Pancreas (tissue), 10 donors: ENCODE measurements around the gene GRAMD4. TPM values are rescaled to one million over a fixed set of nuclear protein-coding genes. Genes with fewer than 3 reads are reported as not detected.

Source experiments
- ATAC-seq, 4 donors: fragments of 200-7000 bp; cut with Tn5 transposase; one replicate each; pipeline versions ENCODE4 v1.8.0 to v1.9.1; 2020; ENCODE audit warnings: mild to moderate bottlenecking in 4 of 4, moderate library complexity in 4 of 4
- DNase-seq, 6 donors: peaks; one replicate each; pipeline ENCODE4 v3.0.0-alpha.2; 2020
- FAIRE-seq: peaks from 2 replicates; lab custom pipeline; 2012; peaks lifted over from hg19 to GRCh38; lab: Jason Lieb, UNC
- H3K27ac ChIP-seq, 4 donors: fragments of 200-600 bp; sonication (generic); 1 replicate in 3 of 4; 2 replicates in 1 of 4; pipeline versions ENCODE4 v1.5.0 to v1.8.0; 2020
- H3K27me3 ChIP-seq, 4 donors: fragments of 200-600 bp; one replicate each; pipeline ENCODE4 v1.8.0; 2021
- H3K36me3 ChIP-seq, 3 donors: fragments of 200-600 bp; sonication (generic) in 1 of 3; one replicate each; pipeline versions ENCODE4 v1.5.0 to v1.8.0; 2020 to 2021
- H3K4me1 ChIP-seq, 3 donors: fragments of 200-600 bp; one replicate each; pipeline ENCODE4 v1.8.0; 2021
- H3K4me3 ChIP-seq, 4 donors: fragments of 200-600 bp; sonication (generic) in 2 of 4; one replicate each; pipeline versions ENCODE4 v1.5.0 to v1.8.0; 2020 to 2021
- H3K9me3 ChIP-seq, 4 donors: fragments of 200-600 bp; one replicate each; pipeline ENCODE4 v1.8.0; 2021
- WGBS, 2 donors: extraction: QIAGEN DNeasy Blood & Tissue Kit; methylation state at CpG; one replicate each; pipeline ENCODE4 v1.1.7; 2013; 5-methylcytosine and 5-hydroxymethylcytosine counted together
- intact Hi-C, 3 donors: fragments of 100-400 bp; cut with DNase I; formaldehyde crosslinking; loops; one replicate each; pipeline versions ENCODE4 v1.11.1 to v1.14.2; 2022
- polyA plus RNA-seq, 2 donors: library from polyadenylated mRNA; stranded (reverse); fragments of 200-250 nt; gene quantifications; one replicate each; pipeline ENCODE4 v1.2.3, GENCODE V29; 2013
- total RNA-seq, 6 donors: library from RNA; stranded (reverse); fragmentation: NEBNext Ultra II Directional in 4 of 6; extraction: Animal tissue kit (Norgen Biotek cat#: 25700) in 4 of 6; gene quantifications; one replicate each; pipeline versions ENCODE4 v1.2.1 to v1.2.4, GENCODE V29; 2021 to 2023
- TF ChIP-seq, protein P1 (sequence below), 4 donors: fragments of 200-600 bp; sonication (generic) in 3 of 4; IDR thresholded peaks; one replicate each; pipeline versions ENCODE4 v1.5.0 to v1.8.0; 2021; ENCODE audit warnings: antibody characterized with exemption in 4 of 4
- donor health status: healthy with polysubstance abuse.
- donor health status: DM: no; HTN: no; CAD: no; lungs with moderate emphysema.
- donor health status: DM: no; HTN: no; CAD: no.
- donor health status: control.
- donor health status: control.
- donor health status: Bipolar disorder and iron deficiency.
- donor health status: DM: yes; HTN: yes; CAD: no.
- donor health status: DM: no; HTN: no; CAD: no.
- donor health status: DM: no; HTN: no; CAD: no.
- donor health status: DM: yes; HTN: yes; CAD: no.

GRAMD4 gene
- total and polyA plus RNA-seq, 8 donors: 13.2 to 36.4 (median 21.9) TPM

DNA sequence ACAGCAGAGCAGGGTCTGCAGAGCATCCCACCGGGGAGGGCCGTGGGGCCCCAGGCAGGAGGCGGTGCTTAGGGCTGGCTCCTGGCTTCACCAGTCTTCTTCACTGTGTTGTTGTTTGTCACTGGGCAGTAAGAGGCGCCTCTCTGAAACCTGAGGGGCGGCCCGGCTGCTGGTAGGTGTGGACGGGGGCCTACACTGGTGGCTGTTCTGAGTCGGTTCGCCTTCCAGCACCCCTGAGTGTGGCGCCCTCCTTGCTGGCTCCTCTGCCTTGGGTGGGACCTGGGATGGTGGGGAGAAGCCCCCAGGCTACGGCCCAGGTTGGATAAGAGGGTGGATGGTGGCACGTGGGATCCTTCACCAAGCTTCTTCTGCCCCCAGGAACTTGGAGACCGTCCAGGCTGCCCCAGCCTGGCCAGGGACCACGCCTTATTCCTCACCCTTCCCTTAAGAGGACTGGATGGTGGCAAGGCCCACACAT is 10.4 kb upstream of the GRAMD4 start:
- ATAC-seq (peak in 1 of 4 donors; percentile 7), DNase-seq (peak in 1 of 6 donors; percentile 53), FAIRE-seq (no peak)
- Histone ChIP-seq H3K9me3 (no peaks in the 10 kb centered on the region), H3K27me3 (no peaks in the 10 kb centered on the region), H3K4me3 (no peak overlapping the region), H3K4me1 (peaks cover 0 to 4% (median 0%) of the 10 kb centered on the region in 3 donors), H3K36me3 (no peaks in the 10 kb centered on the region), H3K27ac (no peak overlapping the region)
- TF ChIP-seq, protein P1, sequence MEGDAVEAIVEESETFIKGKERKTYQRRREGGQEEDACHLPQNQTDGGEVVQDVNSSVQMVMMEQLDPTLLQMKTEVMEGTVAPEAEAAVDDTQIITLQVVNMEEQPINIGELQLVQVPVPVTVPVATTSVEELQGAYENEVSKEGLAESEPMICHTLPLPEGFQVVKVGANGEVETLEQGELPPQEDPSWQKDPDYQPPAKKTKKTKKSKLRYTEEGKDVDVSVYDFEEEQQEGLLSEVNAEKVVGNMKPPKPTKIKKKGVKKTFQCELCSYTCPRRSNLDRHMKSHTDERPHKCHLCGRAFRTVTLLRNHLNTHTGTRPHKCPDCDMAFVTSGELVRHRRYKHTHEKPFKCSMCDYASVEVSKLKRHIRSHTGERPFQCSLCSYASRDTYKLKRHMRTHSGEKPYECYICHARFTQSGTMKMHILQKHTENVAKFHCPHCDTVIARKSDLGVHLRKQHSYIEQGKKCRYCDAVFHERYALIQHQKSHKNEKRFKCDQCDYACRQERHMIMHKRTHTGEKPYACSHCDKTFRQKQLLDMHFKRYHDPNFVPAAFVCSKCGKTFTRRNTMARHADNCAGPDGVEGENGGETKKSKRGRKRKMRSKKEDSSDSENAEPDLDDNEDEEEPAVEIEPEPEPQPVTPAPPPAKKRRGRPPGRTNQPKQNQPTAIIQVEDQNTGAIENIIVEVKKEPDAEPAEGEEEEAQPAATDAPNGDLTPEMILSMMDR (IDR thresholded peaks at IDR 0.05): no peak
- intact Hi-C loops: no loop called here
- 89 to 92% methylated on average over 14 of the region's 14 CpGs for WGBS, 2 donors

DNA sequence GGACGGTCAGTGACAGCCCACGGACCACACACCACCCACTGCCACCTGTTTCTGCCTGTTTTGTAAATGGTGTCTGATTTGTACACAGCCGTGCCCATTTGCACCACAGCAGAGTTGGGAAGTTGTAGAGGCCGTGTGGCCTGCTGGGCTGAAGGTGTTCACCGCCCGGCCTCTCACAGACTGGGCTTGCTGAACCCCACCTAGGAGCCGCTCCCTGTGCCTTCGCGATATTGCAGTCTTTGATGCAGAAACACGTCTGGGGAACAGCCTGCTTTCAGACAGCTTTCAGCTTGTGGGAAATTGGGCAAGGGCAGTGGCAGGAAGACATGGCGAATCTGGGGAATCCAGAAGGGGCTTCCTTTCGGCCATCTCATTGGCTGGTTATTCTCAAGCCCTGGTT is 9.8 kb upstream of the GRAMD4 start:
- ATAC-seq (no peak), DNase-seq (no peak), FAIRE-seq (no peak)
- Histone ChIP-seq H3K27me3 (no peaks in the 10 kb centered on the region), H3K4me3 (no peak overlapping the region), H3K27ac (no peak overlapping the region), H3K36me3 (no peaks in the 10 kb centered on the region), H3K4me1 (peaks cover 0 to 4% (median 0%) of the 10 kb centered on the region in 3 donors), H3K9me3 (no peaks in the 10 kb centered on the region)
- WGBS, 2 donors: 84 to 85% methylated on average over 12 of the region's 12 CpGs
- TF ChIP-seq, protein P1 (IDR thresholded peaks at IDR 0.05): no peak
- intact Hi-C loops: no loop called here

DNA sequence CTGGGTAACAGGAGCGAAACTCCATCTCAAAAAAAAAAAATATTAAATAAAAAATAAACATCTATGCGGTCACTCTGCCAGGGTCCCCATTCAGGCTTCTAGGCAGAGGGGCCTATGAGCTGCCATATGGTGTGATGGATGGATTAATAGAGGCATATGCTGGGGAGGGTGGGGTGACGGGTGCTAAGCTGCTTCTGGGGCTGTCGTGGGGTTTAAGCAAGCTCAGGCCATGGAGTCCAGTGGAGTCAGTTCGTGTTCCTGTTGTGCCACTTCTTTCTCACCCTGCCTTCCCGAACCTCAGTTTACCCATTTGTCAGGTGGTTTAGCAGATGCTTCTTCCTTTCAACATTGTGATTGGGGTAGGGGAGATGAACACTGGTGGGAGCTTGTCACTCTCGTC is 9.0 kb upstream of the GRAMD4 start:
- intact Hi-C loops: no loop called here
- Histone ChIP-seq H3K27ac (no peak overlapping the region), H3K4me1 (peaks cover 0 to 4% (median 0%) of the 10 kb centered on the region in 3 donors), H3K36me3 (no peaks in the 10 kb centered on the region), H3K27me3 (no peaks in the 10 kb centered on the region), H3K4me3 (no peak overlapping the region), H3K9me3 (no peaks in the 10 kb centered on the region)
- 82 to 96% methylated on average over 7 of the region's 7 CpGs for WGBS, 2 donors
- FAIRE-seq (no peak), ATAC-seq (no peak), DNase-seq (no peak)
- TF ChIP-seq, protein P1 (IDR thresholded peaks at IDR 0.05): no peak

DNA sequence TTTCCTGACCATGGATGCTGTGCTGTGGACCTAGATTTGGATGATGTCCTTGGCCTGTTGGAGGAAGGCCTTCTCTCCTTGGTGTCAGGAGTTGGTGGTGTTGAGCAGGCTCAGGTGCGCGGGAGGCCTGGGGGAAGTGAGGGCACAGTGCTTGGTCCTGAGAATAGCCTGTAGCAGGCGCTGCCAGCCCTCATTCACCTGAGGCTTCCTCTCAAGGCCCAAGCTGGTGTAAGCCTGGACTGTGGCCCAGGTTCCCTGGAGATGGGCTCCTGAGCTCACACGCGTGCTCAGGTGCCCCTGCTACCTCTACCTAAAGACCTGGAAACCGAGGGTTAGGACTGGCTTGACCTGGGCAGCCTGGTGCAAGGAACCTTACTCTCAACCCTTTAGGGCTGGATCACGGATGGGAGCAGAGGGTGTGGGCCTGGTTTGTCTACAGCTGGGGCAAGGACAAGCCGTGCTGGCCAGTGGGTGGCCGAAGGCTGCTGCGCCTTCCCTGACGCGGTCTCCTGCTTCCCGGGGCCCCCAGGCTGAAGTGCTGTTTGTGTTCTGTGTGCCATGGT is 7.8 kb upstream of the GRAMD4 start:
- no peak overlapping the region for H3K27ac ChIP-seq
- H3K4me3 ChIP-seq: no peak overlapping the region
- DNase-seq (no peak), FAIRE-seq (no peak), ATAC-seq (no peak)
- TF ChIP-seq, protein P1 (IDR thresholded peaks at IDR 0.05): no peak
- WGBS, 2 donors: 76 to 83% methylated on average over 13 of the region's 13 CpGs
- H3K4me1 ChIP-seq: peaks cover 0 to 4% (median 0%) of the 10 kb centered on the region in 3 donors
- H3K27me3 ChIP-seq: no peaks in the 10 kb centered on the region
- H3K9me3 ChIP-seq: no peaks in the 10 kb centered on the region
- intact Hi-C loops: no loop called here
- no peaks in the 10 kb centered on the region for H3K36me3 ChIP-seq

DNA sequence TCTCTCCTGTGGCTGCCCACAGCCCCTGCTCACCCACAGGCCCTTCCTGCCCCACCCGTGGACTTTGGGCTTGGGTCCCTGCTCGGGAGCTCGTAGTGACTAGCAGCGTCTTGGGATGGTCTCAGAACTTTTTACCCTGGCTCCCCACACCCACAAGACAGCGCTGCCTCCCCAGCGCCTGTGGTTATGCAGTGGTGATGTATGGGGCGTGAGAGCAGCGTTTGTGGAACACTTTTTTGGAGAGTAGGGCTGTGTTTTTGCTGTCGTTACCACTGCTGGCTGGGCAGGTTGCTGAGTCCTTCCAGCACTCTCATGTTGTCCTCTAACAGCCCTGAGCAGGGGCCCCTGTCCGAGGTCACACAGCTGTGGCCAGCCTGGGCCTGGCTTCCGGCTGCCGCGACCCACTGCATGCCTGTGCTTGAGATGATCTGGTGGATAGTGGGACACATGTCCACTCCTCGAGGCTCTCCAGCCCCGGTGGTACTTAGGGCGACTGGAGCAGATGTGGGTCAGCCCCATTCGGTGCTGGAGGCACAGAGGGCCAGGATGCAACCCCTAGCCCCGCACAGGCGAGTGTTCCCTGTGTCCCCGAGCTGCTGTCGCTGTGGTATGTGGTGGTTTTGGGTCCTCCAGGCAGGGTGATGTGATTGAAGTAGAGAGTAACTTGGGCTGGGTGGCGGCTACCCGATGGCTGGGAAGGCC is 7.1 kb upstream of the GRAMD4 start:
- Histone ChIP-seq H3K4me3 (no peak overlapping the region), H3K4me1 (peaks cover 0 to 4% (median 0%) of the 10 kb centered on the region in 3 donors), H3K27me3 (no peaks in the 10 kb centered on the region), H3K36me3 (no peaks in the 10 kb centered on the region), H3K9me3 (no peaks in the 10 kb centered on the region), H3K27ac (no peak overlapping the region)
- no peak for FAIRE-seq
- intact Hi-C loops: no loop called here
- TF ChIP-seq, protein P1 (IDR thresholded peaks at IDR 0.05): no peak
- peak in 1 of 6 donors; percentile 46 for DNase-seq
- WGBS, 2 donors: 76 to 80% methylated on average over 23 of the region's 23 CpGs
- peak in 2 of 4 donors; percentile 7 to 14 for ATAC-seq
